Endothelial cell of hepatic sinusoid (primary cell): ENCODE measurements around the gene TWSG1.
"Not testable (repeated sequence)": the region's sequence is repeated elsewhere in the genome, so short reads cannot be mapped to it uniquely, and the experiment has no call there.

Experiments
- in situ Hi-C: cut with HindIII; loops from 2 replicates; pipeline ENCODE4 v1.10.0; 2017; ENCODE audit warnings: low sequenced_read_pairs

The TWSG1 gene

GRCh38 chr18:9421901-9422327 lies 87.3 kb downstream of the TWSG1 start:
- in situ Hi-C loops: no loop called here

- in situ Hi-C loops: no loop called here
Measured at GRCh38 chr18:9422816-9423519, 88.4 kb downstream of the TWSG1 start.

GRCh38 chr18:9423648-9424047 lies 89.1 kb downstream of the TWSG1 start:
- in situ Hi-C loops: not testable (repeated sequence)

GRCh38 chr18:9424235-9424634 lies 89.7 kb downstream of the TWSG1 start:
- in situ Hi-C loops: not testable (repeated sequence)

GRCh38 chr18:9426753-9427152 lies 92.2 kb downstream of the TWSG1 start:
- in situ Hi-C loops: loop anchor here (5.0 kb wide), 1 partner anchor 69 kb away; no protein-coding TSS in a partner anchor

GRCh38 chr18:9428301-9428706 lies 93.7 kb downstream of the TWSG1 start:
- in situ Hi-C loops: loop anchor here (5.0 kb wide), 1 partner anchor 71 kb away; no protein-coding TSS in a partner anchor

- in situ Hi-C loops: loop anchor here (5.0 kb wide), 1 partner anchor 72 kb away; no protein-coding TSS in a partner anchor
Measured at GRCh38 chr18:9428862-9429661, 94.5 kb downstream of the TWSG1 start.

- in situ Hi-C loops: loop anchor here (5.0 kb wide), 1 partner anchor 72 kb away; no protein-coding TSS in a partner anchor
Measured at GRCh38 chr18:9429662-9429993, 95.1 kb downstream of the TWSG1 start.

GRCh38 chr18:9430315-9430714 lies 95.7 kb downstream of the TWSG1 start:
- in situ Hi-C loops: not testable (repeated sequence)

- in situ Hi-C loops: no loop called here
Measured at GRCh38 chr18:9431296-9431695, 96.7 kb downstream of the TWSG1 start.

GRCh38 chr18:9433122-9433521 lies 98.5 kb downstream of the TWSG1 start:
- in situ Hi-C loops: not testable (repeated sequence)

- in situ Hi-C loops: no loop called here
Measured at GRCh38 chr18:9433671-9434121, 99.1 kb downstream of the TWSG1 start.

GRCh38 chr18:9434122-9434701 lies 99.6 kb downstream of the TWSG1 start:
- in situ Hi-C loops: no loop called here

GRCh38 chr18:9435041-9435440 lies 100.5 kb downstream of the TWSG1 start:
- in situ Hi-C loops: no loop called here

- in situ Hi-C loops: no loop called here
Measured at GRCh38 chr18:9436206-9436929, 101.8 kb downstream of the TWSG1 start.

GRCh38 chr18:9437021-9437437 lies 102.5 kb downstream of the TWSG1 start:
- in situ Hi-C loops: no loop called here

- in situ Hi-C loops: no loop called here
Measured at GRCh38 chr18:9437672-9438071, 103.1 kb downstream of the TWSG1 start.

GRCh38 chr18:9441061-9441460 lies 106.5 kb downstream of the TWSG1 start:
- in situ Hi-C loops: loop anchor here (5.0 kb wide), 2 partner anchors 46 to 49 kb away; no protein-coding TSS in a partner anchor

GRCh38 chr18:9444549-9444948 lies 110.0 kb downstream of the TWSG1 start:
- in situ Hi-C loops: loop anchor here (5.0 kb wide), 2 partner anchors 43 to 52 kb away; no protein-coding TSS in a partner anchor

GRCh38 chr18:9446839-9447238 lies 112.3 kb downstream of the TWSG1 start:
- in situ Hi-C loops: no loop called here

GRCh38 chr18:9447334-9447733 lies 112.8 kb downstream of the TWSG1 start:
- in situ Hi-C loops: no loop called here
